GM20000 (cell line): ENCODE results near the gene TBRG4.
"Not testable (repeated sequence)": the region's sequence is repeated elsewhere in the genome, so short reads cannot be mapped to it uniquely, and the experiment has no call there.

Source experiments
- DNase-seq: peaks from one replicate; pipeline ENCODE4 v3.0.0; 2012; ENCODE audit warnings: low spot score
- TF ChIP-seq, protein P1 (sequence below): IDR thresholded peaks from 2 replicates; pipeline ENCODE4 v1.5.1; 2012; ENCODE audit warnings: mild to moderate bottlenecking, control low read depth; ENCODE audit errors: extremely low read depth, missing control alignments

The TBRG4 gene

DNA sequence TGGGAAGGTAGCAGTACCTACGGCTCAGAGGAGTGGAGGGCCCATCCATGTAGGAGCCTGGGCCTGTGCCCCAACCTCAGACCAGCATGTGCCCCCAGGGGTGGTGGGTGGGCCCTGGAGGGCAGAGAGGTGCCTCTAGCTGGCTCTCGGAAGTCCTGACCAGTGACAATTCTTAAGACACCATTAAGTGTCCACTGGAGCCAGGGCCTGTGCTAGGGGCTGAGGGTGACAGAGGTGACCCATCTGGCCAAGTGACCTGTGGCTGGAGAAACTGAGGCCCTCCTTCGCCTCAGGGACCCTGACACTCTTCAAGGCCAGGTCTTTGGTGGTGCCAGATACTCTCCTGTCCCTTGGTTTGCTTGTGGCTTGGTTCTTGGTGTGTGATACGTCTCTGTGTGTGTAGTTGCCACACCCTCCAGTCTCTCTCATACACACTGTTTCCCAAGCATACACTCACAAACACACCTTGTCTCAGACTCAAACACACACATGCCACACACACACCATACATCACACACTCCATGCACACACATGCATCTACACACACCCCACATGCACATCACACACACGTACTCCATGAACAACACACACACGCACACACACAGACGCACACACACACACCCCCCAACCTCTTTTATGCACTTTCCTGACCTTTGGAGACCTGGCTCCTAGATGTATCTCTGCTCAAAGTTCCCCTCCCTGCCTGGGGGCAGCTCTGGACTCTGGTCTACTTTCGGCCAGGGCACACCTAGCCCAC, 45.2 kb upstream of the TBRG4 start:
- no peak for DNase-seq
- TF ChIP-seq, protein P1, sequence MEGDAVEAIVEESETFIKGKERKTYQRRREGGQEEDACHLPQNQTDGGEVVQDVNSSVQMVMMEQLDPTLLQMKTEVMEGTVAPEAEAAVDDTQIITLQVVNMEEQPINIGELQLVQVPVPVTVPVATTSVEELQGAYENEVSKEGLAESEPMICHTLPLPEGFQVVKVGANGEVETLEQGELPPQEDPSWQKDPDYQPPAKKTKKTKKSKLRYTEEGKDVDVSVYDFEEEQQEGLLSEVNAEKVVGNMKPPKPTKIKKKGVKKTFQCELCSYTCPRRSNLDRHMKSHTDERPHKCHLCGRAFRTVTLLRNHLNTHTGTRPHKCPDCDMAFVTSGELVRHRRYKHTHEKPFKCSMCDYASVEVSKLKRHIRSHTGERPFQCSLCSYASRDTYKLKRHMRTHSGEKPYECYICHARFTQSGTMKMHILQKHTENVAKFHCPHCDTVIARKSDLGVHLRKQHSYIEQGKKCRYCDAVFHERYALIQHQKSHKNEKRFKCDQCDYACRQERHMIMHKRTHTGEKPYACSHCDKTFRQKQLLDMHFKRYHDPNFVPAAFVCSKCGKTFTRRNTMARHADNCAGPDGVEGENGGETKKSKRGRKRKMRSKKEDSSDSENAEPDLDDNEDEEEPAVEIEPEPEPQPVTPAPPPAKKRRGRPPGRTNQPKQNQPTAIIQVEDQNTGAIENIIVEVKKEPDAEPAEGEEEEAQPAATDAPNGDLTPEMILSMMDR = no peak

DNA sequence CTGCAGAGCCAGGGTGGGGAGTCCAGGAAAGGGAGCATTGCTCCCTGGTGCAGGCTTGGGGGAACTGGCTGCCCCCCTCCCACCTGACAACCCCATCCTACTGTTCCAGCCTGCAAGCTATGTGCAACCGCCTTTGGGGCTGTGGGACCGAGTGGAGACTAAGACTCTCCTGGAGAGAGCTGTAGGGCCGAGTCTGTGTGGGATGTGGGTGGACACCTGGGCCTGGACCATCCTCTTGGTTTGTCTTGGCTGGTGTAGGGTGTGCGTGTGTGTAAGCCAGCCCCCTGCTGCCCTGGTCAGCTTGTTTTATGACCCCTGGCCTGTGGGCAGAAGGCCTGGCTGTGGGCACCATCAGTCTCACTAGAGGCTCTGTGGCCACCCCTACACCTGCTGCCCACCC, 44.4 kb upstream of the TBRG4 start:
- TF ChIP-seq, protein P1 = no peak
- no peak for DNase-seq

DNA sequence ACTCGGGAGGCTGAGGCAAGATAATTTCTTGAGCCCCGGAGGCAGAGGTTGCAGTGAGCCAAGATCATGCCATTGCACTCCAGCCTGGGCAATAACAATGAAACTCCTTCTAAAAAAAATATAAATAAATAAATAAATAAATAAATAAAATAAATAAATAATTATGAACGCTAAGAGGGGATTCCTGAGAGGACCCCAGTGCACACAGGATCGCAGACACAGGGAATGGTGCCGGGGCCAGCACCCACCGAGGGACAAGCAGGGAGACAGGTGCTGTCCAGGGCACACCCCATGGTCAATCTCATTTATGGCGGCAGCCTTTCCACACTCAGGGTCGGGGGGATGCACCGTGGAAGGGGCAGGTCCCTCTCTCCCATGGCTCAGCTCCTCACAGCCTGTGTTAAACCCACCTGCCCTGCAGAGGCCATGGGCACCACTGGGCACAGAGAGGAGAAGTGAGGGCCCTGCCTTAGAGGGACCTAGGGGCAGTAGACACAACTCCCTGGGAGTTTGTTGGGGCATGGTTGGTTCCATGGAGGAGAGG, 43.9 kb upstream of the TBRG4 start:
- no peak for DNase-seq
- TF ChIP-seq, protein P1 = no peak

DNA sequence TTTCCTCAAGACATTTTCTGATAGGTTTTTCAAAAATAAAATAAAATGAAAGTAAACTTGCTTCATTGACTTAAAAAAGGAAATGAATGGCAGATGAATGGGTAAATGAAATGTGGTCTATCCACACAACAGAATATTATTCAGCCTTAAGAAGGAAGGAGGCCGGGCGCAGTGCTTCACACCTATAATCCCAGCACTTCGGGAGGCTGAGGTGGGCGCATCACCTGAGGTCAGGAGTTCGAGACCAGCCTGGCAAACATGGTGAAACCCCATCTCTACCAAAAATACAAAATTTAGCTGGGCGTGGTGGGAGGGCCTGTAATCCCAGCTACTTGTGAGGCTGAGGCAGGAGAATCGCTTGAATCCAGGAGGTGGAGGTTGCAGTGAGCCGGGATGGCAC, 42.4 kb upstream of the TBRG4 start:
- DNase-seq = not testable (repeated sequence)

DNA sequence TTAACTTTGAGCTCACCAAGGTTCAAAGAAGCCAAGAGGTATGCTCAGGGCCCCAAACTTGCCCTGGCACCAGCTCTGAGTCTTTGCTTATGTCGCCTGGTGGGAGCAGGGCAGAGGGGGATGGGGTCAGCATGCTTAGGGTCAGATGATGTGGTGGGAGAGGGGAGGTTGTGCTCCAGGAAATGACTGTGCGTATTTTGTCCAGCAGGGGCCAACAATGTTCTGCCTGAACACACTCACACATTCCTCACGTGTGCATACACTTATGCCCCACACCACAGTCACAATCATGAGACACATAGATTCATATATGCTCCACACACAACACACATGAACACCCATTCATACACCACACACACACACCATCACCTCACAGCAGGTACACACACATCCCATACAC, 41.7 kb upstream of the TBRG4 start:
- no peak for DNase-seq

DNA sequence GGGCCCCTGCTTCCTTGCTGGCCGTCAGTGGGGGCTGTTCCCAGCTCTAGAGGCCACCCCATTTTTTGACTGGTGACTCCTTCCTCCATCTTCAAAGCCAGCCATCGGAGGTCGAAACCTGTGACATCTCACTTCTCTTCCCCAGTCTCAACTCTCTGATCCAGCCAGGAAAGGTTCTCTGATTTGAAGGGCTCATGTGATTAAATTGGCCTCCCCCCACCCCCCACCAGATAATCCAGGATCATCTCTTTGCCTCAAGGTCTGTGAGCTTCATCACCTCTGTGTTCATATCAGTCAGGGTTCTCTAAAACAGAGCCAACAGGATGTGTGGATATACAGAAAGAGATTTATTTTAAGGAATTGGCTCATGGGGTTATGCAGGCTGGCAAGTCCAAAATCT, 40.5 kb upstream of the TBRG4 start:
- no peak for DNase-seq
- TF ChIP-seq, protein P1 = no peak

More for the DNA sequence above, 41.7 kb upstream of the TBRG4 start:
- TF ChIP-seq, protein P1 = no peak

DNA sequence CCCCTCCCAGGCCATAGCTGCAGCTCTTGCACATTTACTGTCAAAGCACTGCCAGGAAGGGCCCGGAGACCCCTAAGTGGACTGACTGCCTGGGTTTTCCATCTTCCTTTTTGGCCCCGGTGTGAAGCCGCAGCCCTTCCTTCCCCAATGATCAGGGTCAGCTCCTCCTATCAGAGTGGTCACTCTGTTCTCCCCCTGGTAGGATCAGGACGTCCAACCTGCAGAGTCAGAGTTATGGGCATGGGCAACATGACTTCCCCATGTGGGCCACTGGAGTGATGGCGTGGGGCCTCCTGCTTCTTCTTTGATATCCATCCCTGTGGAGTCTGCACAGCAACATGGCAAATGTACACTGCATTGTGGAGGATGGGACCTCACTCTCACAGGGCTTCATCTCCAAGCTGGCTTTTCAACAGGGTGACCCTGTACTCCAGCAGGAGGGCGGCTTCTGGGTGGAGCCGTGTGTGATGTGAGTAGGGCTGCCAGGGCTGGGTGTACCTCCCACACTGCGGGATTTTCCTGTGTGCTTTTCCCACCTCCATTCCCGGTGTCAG, 39.7 kb upstream of the TBRG4 start:
- no peak for DNase-seq
- TF ChIP-seq, protein P1 = no peak
